Kidney epithelial cell (primary cell): ENCODE measurements around the gene OR8B8. TPM values are rescaled to one million over a fixed set of nuclear protein-coding genes. Genes with fewer than 3 reads are reported as not detected.

Experiments
- DNase-seq: peaks from one replicate; pipeline ENCODE4 v3.0.0-alpha.2; 2010; ENCODE audit warnings: low read depth
- H3K27me3 ChIP-seq: 2 replicates; pipeline ENCODE4 v1.6.0; 2011; ENCODE audit warnings: low read length; ENCODE audit not compliant: control insufficient read depth, insufficient read depth
- H3K36me3 ChIP-seq: 2 replicates; pipeline ENCODE4 v1.5.1; 2011; ENCODE audit warnings: low read length; ENCODE audit not compliant: control insufficient read depth, insufficient read depth
- H3K4me3 ChIP-seq: 2 replicates; pipeline ENCODE4 v1.5.1; 2011; ENCODE audit warnings: low read depth, mild to moderate bottlenecking, control low read depth, low read length
- CTCF ChIP-seq: IDR thresholded peaks from 2 replicates; pipeline ENCODE4 v1.5.1; 2011; ENCODE audit warnings: mild to moderate bottlenecking, moderate library complexity, low read length, control low read depth, inconsistent platforms; ENCODE audit not compliant: insufficient read depth, poor library complexity, severe bottlenecking
- total RNA-seq: library from RNA; depleted of rRNA; stranded (reverse); fragments of >200 nt; gene quantifications from 2 replicates; pipeline ENCODE4 v1.2.3, GENCODE V29; 2015

Gene OR8B8
- total RNA-seq, 1 donor from 2014 or later: not detected

DNA sequence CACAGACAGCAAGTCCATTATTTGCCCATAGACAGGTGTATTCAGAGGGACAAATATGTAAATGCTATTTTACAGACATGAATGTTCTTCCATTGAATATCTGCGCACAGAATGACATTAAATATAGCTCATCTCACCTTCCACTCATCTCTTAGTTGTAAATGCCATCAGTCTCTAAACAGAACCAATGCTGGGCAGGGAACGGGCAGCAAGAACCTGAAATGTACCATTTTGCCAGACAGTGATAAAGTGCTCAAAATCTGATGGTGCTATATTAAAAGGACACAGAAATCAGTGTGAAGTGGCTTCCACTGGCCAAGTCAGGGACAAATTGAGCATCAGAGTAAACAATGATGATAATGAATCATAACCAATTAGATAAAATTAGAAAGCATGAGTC lies 10.8 kb downstream of the OR8B8 start:
- no peak for TF ChIP-seq CTCF
- DNase-seq: no peak
- no peak overlapping the region for H3K4me3 ChIP-seq
- H3K36me3 ChIP-seq: no peaks in the 10 kb centered on the region
- H3K27me3 ChIP-seq: no peaks in the 10 kb centered on the region

- Histone ChIP-seq H3K4me3 (no peak overlapping the region), H3K27me3 (no peaks in the 10 kb centered on the region), H3K36me3 (no peaks in the 10 kb centered on the region)
- DNase-seq: no peak
- TF ChIP-seq CTCF: no peak
Observed at GRCh38 chr11:124429599-124429998, 15.9 kb downstream of the OR8B8 start.

GRCh38 chr11:124424384-124424921 lies 21.0 kb downstream of the OR8B8 start, which contains the start of gene OR8B4:
OR8B4 (minus strand) TSS chr11:124424871; CDS start chr11:124424871, 0 bp downstream.
- Histone ChIP-seq H3K27me3 (no peaks in the 10 kb centered on the region), H3K36me3 (no peaks in the 10 kb centered on the region), H3K4me3 (no peak within 1 kb of the TSS)
- TF ChIP-seq CTCF: no peak
- DNase-seq: no peak

GRCh38 chr11:124421043-124421442 lies 24.5 kb downstream of the OR8B8 start:
- Histone ChIP-seq H3K36me3 (no peaks in the 10 kb centered on the region), H3K27me3 (no peaks in the 10 kb centered on the region), H3K4me3 (no peak overlapping the region)
- DNase-seq: no peak
- no peak for TF ChIP-seq CTCF

GRCh38 chr11:124415356-124415923 lies 30.1 kb downstream of the OR8B8 start:
- TF ChIP-seq CTCF: peak; percentile 74
- Histone ChIP-seq H3K27me3 (peaks cover 3% of the 10 kb centered on the region), H3K36me3 (no peaks in the 10 kb centered on the region), H3K4me3 (no peak overlapping the region)
- DNase-seq: no peak

DNA sequence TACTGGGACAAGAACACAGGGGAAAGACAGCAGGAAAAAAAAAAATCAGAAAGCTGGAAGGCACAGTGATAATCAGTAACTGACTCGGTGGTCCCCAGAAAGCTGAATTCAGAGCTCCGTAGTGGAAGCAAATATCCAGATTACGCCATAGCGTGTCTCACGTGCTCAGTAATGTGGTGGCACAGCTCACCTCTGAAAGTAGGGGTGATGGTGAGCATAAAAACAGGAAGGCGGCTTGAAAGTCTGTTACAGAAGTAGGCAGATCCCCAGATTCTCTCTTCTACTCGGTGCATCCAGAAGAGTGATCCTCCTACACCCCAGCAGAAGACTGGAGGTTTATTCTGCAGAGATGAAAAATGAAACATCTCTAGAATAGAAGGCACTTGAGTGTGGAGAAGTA lies 35.6 kb downstream of the OR8B8 start:
- DNase-seq: no peak
- H3K27me3 ChIP-seq: peaks cover 3% of the 10 kb centered on the region
- H3K36me3 ChIP-seq: no peaks in the 10 kb centered on the region
- no peak overlapping the region for H3K4me3 ChIP-seq
- TF ChIP-seq CTCF: no peak
